SU-DHL-6 (cell line): ENCODE data around the gene ARHGAP22.

Experiments
- CTCF ChIP-seq: fragments of 200-600 bp; sonication (generic); IDR thresholded peaks from one replicate; pipeline ENCODE4 v1.5.1; 2017; ENCODE audit warnings: antibody characterized with exemption, mild to moderate bottlenecking, low read length, moderate library complexity; ENCODE audit not compliant: insufficient read depth, poor library complexity, severe bottlenecking
- EZH2phosphoT487 ChIP-seq: fragments of 200-600 bp; sonication (generic), shearing (Covaris generic); conservative IDR thresholded peaks from 2 replicates; pipeline ENCODE4 v1.6.1; 2018; ENCODE audit warnings: mild to moderate bottlenecking, antibody characterized with exemption, low read length, moderate library complexity, mixed read lengths

- TF ChIP-seq CTCF (no peak), EZH2phosphoT487 (no peak)
Observed at GRCh38 chr10:48603421-48604038, 1.3 kb downstream of the ARHGAP22 start.
